ENCODE data around the gene PDXP.
"Not testable (repeated sequence)": the region's sequence is repeated elsewhere in the genome, so short reads cannot be mapped to it uniquely, and the experiment has no call there.

PDXP gene

DNA sequence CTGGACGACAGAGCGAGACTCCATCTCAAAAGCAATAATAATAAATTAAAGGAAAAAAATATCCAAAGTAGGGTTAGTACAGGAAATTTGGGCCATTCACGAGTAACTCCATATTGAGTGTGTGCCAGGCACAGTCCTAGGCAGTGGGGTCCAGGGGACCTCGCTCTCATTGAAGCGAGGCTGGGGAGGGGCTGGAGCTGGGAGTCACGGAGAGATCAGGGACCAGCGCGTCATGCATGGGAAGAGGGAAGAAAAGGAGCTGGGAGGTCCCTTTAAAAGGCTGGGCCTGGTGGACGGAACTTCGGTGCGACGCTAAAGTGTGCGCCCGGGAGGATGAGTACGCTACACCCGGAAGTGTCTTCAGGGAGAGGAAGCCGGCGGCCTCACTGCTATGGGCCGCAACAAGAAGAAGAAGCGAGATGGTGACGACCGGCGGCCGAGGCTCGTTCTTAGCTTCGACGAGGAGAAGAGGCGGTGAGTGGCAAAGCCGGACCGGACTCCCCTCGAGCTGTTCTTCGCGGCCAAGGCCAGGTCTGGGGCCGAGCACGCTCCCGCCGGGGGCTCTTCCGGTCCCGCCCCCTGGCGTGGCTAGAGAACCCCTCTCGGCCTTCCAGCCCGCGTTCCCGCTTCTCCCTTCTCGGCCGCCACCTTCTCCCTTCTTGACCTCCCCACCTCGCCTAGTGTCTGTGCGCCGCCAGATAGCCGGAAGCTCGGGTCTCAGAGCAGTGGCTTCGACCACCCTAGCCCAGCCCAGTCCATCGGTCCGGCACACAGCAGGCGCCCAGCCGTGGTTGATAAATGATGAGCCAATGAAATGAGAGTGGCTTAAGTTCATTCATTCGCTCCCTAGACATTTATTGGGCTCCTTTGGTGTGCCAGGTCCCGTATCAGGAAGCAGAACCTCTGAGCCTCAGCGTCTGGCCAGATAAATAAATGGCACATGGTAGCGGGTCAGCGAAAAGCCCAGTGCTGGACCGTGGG, 27.8 kb downstream of the PDXP start, which contains the start of gene NOL12:
Gene NOL12 (plus strand): TSS at position 342 of the 981 bp plus-strand sequence. CDS start 50 bp downstream, at position 392.
- H3K4me3 ChIP-seq (ENCODE audit: low read depth, low read length) = peak within 1 kb of the TSS; percentile 93
- peak within 1 kb of the TSS; percentile 71 for H3K27ac ChIP-seq (ENCODE audit: low read depth, low read length)
- H3K36me3 ChIP-seq (ENCODE audit: insufficient read depth, low read length) = no peaks in the 10 kb centered on the region
- H2AFZ ChIP-seq (ENCODE audit: low read length, unreplicated experiment) = no peak within 1 kb of the TSS
- H3K79me2 ChIP-seq (ENCODE audit: control insufficient read depth, insufficient read depth, low read length, unreplicated experiment) = peaks cover 7% of the 10 kb centered on the region
- no peaks in the 10 kb centered on the region for H3K27me3 ChIP-seq (ENCODE audit: insufficient read depth, low read length)
- H3K4me1 ChIP-seq (ENCODE audit: control insufficient read depth, insufficient read depth, low read length, unreplicated experiment) = peaks cover 2% of the 10 kb centered on the region

DNA sequence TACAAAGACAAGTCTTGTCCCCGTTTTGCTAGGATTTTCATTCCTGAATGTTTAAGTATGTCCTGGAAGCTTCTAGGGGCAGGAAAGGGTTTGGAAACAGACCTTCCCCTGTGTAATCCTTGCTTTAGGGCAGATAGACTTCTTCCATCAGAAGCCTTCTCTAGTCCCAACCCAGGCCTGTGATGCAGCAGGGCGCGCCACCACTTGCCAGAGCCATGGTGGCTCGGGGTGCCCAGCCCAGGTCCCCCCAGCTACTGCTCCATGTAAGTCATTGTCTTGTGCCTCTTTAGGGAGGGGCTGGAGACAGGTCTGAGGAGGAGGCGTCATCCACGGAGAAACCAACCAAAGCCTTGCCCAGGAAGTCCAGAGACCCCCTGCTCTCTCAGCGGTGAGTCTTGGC, 31.9 kb downstream of the PDXP start:
- H3K4me3 ChIP-seq (ENCODE audit: low read depth, low read length) = no peak overlapping the region
- H3K4me1 ChIP-seq (ENCODE audit: control insufficient read depth, insufficient read depth, low read length, unreplicated experiment) = no peaks in the 10 kb centered on the region
- no peak overlapping the region for H2AFZ ChIP-seq (ENCODE audit: low read length, unreplicated experiment)
- H3K27me3 ChIP-seq (ENCODE audit: insufficient read depth, low read length) = no peaks in the 10 kb centered on the region
- H3K79me2 ChIP-seq (ENCODE audit: control insufficient read depth, insufficient read depth, low read length, unreplicated experiment) = peaks cover 7% of the 10 kb centered on the region
- H3K27ac ChIP-seq (ENCODE audit: low read depth, low read length) = no peak overlapping the region
- no peaks in the 10 kb centered on the region for H3K36me3 ChIP-seq (ENCODE audit: insufficient read depth, low read length)

DNA sequence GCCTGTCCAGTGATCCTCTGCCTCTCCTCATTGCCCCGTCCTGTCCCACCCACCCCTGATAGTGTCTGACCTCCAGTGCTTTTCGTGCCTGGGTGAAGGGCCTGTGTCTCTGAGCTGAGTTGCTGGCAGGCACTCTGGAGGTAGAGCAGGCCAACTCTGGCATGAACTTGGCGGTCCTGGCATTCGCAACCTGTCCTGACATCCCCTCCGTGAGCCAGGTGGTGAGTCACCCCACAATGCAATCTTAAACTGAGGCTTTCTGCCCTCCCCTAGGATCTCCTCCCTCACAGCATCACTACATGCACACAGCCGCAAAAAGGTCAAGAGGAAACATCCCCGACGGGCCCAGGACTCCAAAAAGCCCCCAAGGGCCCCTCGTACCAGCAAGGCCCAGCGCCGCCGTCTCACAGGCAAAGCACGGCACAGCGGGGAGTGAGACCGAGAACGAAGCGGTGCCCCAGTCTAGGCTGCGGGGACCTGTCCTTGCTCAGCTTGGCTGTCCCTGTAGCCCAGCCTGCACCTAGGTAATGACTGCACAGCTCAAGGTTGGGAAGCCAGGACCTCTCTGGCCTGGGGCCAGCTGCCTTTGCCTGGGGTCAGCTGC, 32.5 kb downstream of the PDXP start:
- peaks cover 4% of the 10 kb centered on the region for H3K4me1 ChIP-seq (ENCODE audit: control insufficient read depth, insufficient read depth, low read length, unreplicated experiment)
- no peaks in the 10 kb centered on the region for H3K36me3 ChIP-seq (ENCODE audit: insufficient read depth, low read length)
- no peak overlapping the region for H3K27ac ChIP-seq (ENCODE audit: low read depth, low read length)
- H3K79me2 ChIP-seq (ENCODE audit: control insufficient read depth, insufficient read depth, low read length, unreplicated experiment) = peaks cover 7% of the 10 kb centered on the region
- no peak overlapping the region for H2AFZ ChIP-seq (ENCODE audit: low read length, unreplicated experiment)
- H3K27me3 ChIP-seq (ENCODE audit: insufficient read depth, low read length) = no peaks in the 10 kb centered on the region
- H3K4me3 ChIP-seq (ENCODE audit: low read depth, low read length) = no peak overlapping the region

DNA sequence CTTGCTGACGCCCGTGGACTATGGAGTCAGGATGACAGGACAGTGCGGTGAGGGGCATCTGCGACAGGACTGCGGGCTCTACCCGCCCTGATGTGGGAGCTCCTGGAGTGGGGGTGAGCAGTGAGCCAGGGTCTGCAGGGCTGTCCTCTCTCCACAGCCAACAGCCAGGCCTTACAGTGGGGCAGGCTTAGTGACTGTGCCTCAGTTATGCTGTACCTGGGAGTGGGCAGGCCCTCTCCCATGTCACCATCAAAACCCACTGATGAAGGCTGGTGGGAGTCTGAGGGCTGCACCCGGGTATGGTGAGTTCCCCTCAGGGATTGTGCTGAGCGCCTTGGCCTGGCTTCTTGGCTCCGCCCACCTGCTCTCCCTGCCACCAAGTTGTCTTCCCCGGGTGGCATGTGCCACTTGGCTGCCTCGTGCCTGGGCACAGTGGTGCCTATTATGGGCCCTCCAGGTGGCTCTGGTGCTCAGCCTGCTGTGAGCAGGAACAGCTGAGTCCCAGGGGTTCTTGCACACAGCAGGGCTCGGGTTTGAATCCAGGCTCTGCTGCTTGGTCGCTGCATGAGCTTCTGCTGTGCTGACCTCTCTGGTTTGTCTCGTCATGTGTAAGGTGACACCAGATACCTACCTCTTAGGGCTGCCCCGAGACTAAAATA, 34.2 kb downstream of the PDXP start:
- Histone ChIP-seq H3K27ac (ENCODE audit: low read depth, low read length) (no peak overlapping the region), H3K36me3 (ENCODE audit: insufficient read depth, low read length) (no peaks in the 10 kb centered on the region), H3K27me3 (ENCODE audit: insufficient read depth, low read length) (no peaks in the 10 kb centered on the region), H3K4me3 (ENCODE audit: low read depth, low read length) (no peak overlapping the region), H3K4me1 (ENCODE audit: control insufficient read depth, insufficient read depth, low read length, unreplicated experiment) (peaks cover 11% of the 10 kb centered on the region), H3K79me2 (ENCODE audit: control insufficient read depth, insufficient read depth, low read length, unreplicated experiment) (peaks cover 1% of the 10 kb centered on the region), H2AFZ (ENCODE audit: low read length, unreplicated experiment) (no peak overlapping the region)

DNA sequence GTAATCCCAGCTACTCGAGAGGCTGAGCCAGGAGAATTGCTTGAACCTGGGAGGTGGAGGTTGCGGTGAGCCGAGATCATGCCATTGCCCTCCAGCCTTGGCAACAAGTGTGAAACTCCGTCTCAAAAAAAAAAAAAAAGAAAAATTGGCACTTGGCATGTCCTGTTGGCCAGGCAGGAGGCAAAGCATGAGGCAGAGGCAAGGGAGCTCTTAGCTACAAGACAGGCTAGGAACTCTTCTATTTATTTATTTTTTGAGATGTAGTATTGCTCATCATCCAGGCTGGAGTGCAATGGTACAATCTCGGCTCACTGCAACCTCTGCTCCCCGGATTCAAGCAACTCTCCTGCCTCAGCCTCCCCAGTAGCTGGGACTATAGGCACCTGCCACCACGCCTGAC, 35.6 kb downstream of the PDXP start:
- not testable (repeated sequence) for H3K36me3 ChIP-seq (ENCODE audit: insufficient read depth, low read length)

DNA sequence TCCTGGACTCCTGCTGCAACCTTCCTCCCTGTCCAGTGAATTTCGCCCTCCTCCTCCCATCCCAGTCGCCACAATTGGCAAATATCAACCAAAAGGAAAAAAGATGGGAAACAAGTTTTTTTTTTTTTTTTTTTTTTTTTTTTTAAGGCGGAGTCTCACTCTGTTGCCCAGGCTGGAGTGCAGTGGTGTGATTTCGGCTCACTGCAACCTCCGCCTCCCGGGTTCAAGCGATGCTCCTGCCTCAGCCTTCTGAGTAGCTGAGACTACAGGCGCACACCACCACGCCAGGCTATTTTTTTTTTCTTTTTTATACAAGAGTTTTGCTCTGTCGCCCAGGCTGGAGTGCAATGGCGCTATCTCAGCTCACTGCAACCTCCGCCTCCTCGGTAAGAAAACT, 37.7 kb downstream of the PDXP start:
- H2AFZ ChIP-seq (ENCODE audit: low read length, unreplicated experiment); H3K27me3 ChIP-seq (ENCODE audit: insufficient read depth, low read length); H3K36me3 ChIP-seq (ENCODE audit: insufficient read depth, low read length); H3K27ac ChIP-seq (ENCODE audit: low read depth, low read length); H3K79me2 ChIP-seq (ENCODE audit: control insufficient read depth, insufficient read depth, low read length, unreplicated experiment): not testable (repeated sequence)
- peaks cover 11% of the 10 kb centered on the region for H3K4me1 ChIP-seq (ENCODE audit: control insufficient read depth, insufficient read depth, low read length, unreplicated experiment)
- H3K4me3 ChIP-seq (ENCODE audit: low read depth, low read length) = peak overlapping the region; percentile 51; the same call in 1 of the 2 replicates

More for the DNA sequence above, 35.6 kb downstream of the PDXP start:
- not testable (repeated sequence) for H3K27me3 ChIP-seq (ENCODE audit: insufficient read depth, low read length); H2AFZ ChIP-seq (ENCODE audit: low read length, unreplicated experiment); H3K79me2 ChIP-seq (ENCODE audit: control insufficient read depth, insufficient read depth, low read length, unreplicated experiment); H3K27ac ChIP-seq (ENCODE audit: low read depth, low read length); H3K4me3 ChIP-seq (ENCODE audit: low read depth, low read length)
- peaks cover 11% of the 10 kb centered on the region for H3K4me1 ChIP-seq (ENCODE audit: control insufficient read depth, insufficient read depth, low read length, unreplicated experiment)

DNA sequence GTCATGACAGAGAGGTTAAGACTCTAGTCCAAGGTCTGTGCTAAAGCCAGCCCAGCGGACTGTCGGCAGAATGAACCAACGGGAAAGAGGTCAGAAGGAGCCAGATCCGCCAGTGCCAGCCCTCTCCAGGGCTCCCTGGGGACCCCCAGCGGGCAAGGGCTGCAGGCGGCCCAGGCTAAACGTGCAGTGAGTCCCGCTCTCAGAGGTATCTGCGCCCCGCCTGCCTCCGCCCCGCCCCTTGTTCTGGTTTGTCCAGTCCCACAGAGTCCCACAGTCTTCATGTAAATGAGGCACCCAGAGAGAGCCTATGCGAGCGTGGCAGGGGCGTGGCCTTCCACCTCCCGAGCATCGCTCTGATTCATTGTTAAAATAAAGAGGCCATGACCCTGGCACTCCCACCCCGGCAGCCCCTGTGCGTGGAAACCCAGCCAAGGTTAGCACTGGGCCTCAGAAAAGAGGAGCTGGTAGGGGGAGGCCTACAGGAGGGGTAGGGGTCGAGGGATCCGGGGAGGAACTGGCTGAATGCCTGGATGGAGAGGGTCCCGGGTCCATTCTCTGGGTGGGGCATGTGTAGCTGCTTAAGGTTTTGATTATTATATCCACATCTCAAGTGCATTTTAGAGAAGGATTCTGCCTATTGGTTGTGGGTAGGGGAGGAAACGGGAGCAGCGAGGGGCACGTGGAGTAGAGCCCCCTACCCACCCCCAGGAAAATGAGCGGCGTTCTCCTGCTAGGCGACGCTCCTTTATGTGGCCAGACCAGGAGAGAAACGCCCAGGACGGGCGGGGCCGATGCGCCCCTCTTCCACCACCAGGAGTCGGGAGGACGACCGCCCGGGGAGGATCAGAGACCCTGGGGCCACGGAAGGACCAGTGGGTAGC, 38.4 kb downstream of the PDXP start, which contains the start of gene TRIOBP:
Gene TRIOBP (plus strand): TSS at position 392 of the 881 bp plus-strand sequence. CDS start 4,318 bp downstream, outside the sequence.
- H3K4me1 ChIP-seq (ENCODE audit: control insufficient read depth, insufficient read depth, low read length, unreplicated experiment) = peaks cover 11% of the 10 kb centered on the region
- no peaks in the 10 kb centered on the region for H3K27me3 ChIP-seq (ENCODE audit: insufficient read depth, low read length)
- peak within 1 kb of the TSS; percentile 68 for H3K4me3 ChIP-seq (ENCODE audit: low read depth, low read length)
- H3K79me2 ChIP-seq (ENCODE audit: control insufficient read depth, insufficient read depth, low read length, unreplicated experiment) = no peaks in the 10 kb centered on the region
- H2AFZ ChIP-seq (ENCODE audit: low read length, unreplicated experiment) = no peak within 1 kb of the TSS
- no peaks in the 10 kb centered on the region for H3K36me3 ChIP-seq (ENCODE audit: insufficient read depth, low read length)
- H3K27ac ChIP-seq (ENCODE audit: low read depth, low read length) = no peak within 1 kb of the TSS

DNA sequence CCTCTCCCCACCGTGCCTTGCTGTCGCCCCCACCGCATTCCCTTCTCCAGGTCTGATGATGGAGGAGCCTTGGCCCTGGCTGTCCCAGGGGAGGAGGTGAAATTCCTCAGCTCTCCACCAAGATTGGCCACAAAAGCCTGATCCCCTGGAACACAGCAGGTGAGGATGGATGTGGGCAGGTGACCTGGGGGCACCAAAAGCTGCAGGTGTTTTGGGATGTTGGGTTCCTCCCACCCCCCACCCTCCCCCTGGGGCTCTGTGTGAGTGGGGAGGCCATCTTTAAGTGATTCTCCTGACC, 39.0 kb downstream of the PDXP start:
- Histone ChIP-seq H3K4me1 (ENCODE audit: control insufficient read depth, insufficient read depth, low read length, unreplicated experiment) (peaks cover 11% of the 10 kb centered on the region), H2AFZ (ENCODE audit: low read length, unreplicated experiment) (no peak overlapping the region), H3K36me3 (ENCODE audit: insufficient read depth, low read length) (no peaks in the 10 kb centered on the region), H3K79me2 (ENCODE audit: control insufficient read depth, insufficient read depth, low read length, unreplicated experiment) (no peaks in the 10 kb centered on the region), H3K4me3 (ENCODE audit: low read depth, low read length) (peak overlapping the region; percentile 68), H3K27me3 (ENCODE audit: insufficient read depth, low read length) (no peaks in the 10 kb centered on the region), H3K27ac (ENCODE audit: low read depth, low read length) (no peak overlapping the region)

DNA sequence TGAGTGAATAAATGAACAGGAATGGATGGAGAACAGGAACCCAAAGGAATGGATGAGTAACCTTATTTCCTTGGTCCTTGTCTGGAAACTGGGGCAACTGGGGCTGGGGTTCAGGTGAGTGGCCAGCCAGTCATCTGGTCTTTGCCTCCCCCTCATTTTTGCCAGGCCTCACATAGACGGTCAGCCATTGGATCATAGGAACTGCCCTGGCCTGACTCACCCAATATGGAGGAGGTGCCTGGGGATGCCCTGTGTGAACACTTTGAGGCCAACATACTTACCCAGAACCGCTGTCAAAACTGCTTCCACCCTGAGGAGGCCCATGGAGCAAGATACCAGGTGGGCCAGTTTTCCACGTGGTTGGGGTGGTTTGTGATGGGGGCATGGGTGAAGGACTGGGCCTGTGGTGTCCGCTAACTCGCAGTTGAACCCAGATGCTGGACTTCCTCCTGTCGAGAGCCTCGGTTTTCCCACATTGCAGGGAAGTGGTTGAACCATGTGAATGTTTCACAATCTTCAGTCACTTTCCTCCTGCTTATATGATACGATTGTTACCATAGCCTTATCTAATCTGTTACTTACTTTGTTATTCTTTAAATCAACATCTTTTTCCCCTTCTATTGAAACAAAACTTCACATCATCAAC, 42.7 kb downstream of the PDXP start:
- no peak overlapping the region for H3K4me3 ChIP-seq (ENCODE audit: low read depth, low read length)
- H2AFZ ChIP-seq (ENCODE audit: low read length, unreplicated experiment) = no peak overlapping the region
- H3K79me2 ChIP-seq (ENCODE audit: control insufficient read depth, insufficient read depth, low read length, unreplicated experiment) = no peaks in the 10 kb centered on the region
- peaks cover 5% of the 10 kb centered on the region for H3K4me1 ChIP-seq (ENCODE audit: control insufficient read depth, insufficient read depth, low read length, unreplicated experiment)
- no peaks in the 10 kb centered on the region for H3K27me3 ChIP-seq (ENCODE audit: insufficient read depth, low read length)
- H3K27ac ChIP-seq (ENCODE audit: low read depth, low read length) = no peak overlapping the region
- H3K36me3 ChIP-seq (ENCODE audit: insufficient read depth, low read length) = no peaks in the 10 kb centered on the region

Data from ACC112 (cell line).